ENCODE results near the gene XYLT2. TPM values are rescaled to one million over a fixed set of nuclear protein-coding genes. Genes with fewer than 3 reads are reported as not detected.

XYLT2 gene
- total RNA-seq, 1 donor from 2014 or later: 41.0 TPM

DNA sequence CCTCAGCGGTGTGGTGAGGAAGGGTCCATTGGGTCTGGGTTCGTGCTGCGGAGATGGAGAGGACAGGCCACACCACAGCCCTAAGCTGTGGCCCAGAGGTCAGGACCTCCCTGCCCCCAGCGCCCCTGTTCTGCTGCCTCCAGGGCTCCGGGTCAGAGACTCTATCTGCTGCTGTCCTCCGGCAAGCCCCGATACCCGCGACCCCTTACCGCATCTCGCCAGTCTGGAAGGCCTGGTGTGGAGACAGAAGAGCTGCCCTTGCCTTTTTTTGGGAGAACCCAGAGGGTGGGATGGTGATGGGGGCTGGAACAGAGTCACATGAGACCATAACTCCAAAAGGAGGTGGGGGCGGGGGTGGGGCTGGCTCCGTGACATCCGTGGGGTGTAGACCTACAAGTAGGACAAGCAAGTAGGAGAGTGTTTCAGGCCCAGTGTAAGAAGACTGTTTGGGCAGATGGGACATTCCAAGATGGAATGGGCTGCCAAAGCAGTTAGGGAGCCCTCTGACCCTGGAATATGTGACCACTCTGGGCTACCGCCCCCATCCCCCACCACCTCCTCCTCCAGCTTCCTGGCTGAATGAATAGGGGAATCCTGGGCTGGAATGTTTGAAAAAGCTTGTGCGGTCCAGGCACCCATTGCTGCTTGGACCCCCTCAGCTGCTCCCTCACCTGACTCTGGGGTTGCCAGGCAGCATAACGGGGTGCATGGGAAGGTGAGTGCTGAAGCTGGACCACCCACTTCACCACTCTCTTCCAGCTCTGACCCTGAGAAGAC is 1.4 kb downstream of the XYLT2 start:
- peak overlapping the region; percentile 89 for H3K9ac ChIP-seq (ENCODE audit: low read length)
- Mint-ChIP-seq H3K4me1 (ENCODE audit: low read depth, unreplicated experiment) (peaks cover 18% of the 10 kb centered on the region), H3K27ac (ENCODE audit: unreplicated experiment) (peak overlapping the region; percentile 62), H3K9me3 (ENCODE audit: unreplicated experiment) (no peaks in the 10 kb centered on the region), H3K27me3 (ENCODE audit: low read depth, unreplicated experiment) (no peaks in the 10 kb centered on the region), H3K36me3 (ENCODE audit: low read depth, unreplicated experiment) (peaks cover 7% of the 10 kb centered on the region), H3K4me3 (ENCODE audit: unreplicated experiment) (peak overlapping the region; percentile 94)
- H3K9me3 ChIP-seq (ENCODE audit: insufficient read depth, low read depth, low read length): no peaks in the 10 kb centered on the region
- H3K36me3 ChIP-seq (ENCODE audit: insufficient read depth, low read length): no peaks in the 10 kb centered on the region
- peaks cover 43% of the 10 kb centered on the region for H3K79me2 ChIP-seq (ENCODE audit: insufficient read depth, low read length)
- H3K27me3 ChIP-seq (ENCODE audit: insufficient read depth, low read length): peaks cover 2% of the 10 kb centered on the region
- no peak for FAIRE-seq
- TF ChIP-seq CTCF (IDR thresholded peaks at IDR 0.05; ENCODE audit: insufficient read depth, low read depth, low read length) (no peak), EZH2 (IDR thresholded peaks at IDR 0.05; ENCODE audit: insufficient read depth, low read length) (no peak)
- no peak for DNase-seq (ENCODE audit: low read depth)
- H3K4me3 ChIP-seq (ENCODE audit: insufficient read depth, low read depth, low read length): peak overlapping the region; percentile 96
- H3K27ac ChIP-seq (ENCODE audit: low read depth, low read length): peak overlapping the region; percentile 20
- peaks cover 27% of the 10 kb centered on the region for H3K4me1 ChIP-seq (ENCODE audit: insufficient read depth, low read length)
- H4K20me1 ChIP-seq (ENCODE audit: insufficient read depth, low read length): peaks cover 38% of the 10 kb centered on the region
- peak overlapping the region; percentile 89 for H3K4me2 ChIP-seq (ENCODE audit: low read length)
- no peak overlapping the region for H2AFZ ChIP-seq (ENCODE audit: low read depth, low read length)

DNA sequence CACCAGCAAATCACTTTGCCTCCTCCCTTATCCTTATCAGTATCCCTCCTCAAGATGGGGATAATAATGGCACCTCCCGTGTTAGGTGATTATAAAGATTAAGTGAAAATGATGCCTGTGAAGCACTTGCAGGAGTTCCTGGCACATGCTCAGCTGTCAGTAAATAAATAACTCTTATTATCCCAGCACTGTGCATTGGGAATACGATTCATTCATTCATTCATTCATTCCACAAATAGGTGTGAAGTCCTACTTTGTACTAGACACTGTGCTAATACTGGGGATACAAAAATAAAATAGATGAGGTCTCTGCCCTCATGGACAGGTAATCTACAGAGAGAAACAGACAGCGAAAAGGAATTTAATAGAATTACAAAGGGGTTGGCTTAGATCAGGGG is 2.0 kb downstream of the XYLT2 start:
- no peaks in the 10 kb centered on the region for H3K9me3 Mint-ChIP-seq (ENCODE audit: unreplicated experiment)
- H3K27me3 Mint-ChIP-seq (ENCODE audit: low read depth, unreplicated experiment): no peaks in the 10 kb centered on the region
- peaks cover 18% of the 10 kb centered on the region for H3K4me1 Mint-ChIP-seq (ENCODE audit: low read depth, unreplicated experiment)
- Histone ChIP-seq H3K4me1 (ENCODE audit: insufficient read depth, low read length) (peaks cover 27% of the 10 kb centered on the region), H3K4me3 (ENCODE audit: insufficient read depth, low read depth, low read length) (no peak overlapping the region), H3K27me3 (ENCODE audit: insufficient read depth, low read length) (peaks cover 2% of the 10 kb centered on the region), H4K20me1 (ENCODE audit: insufficient read depth, low read length) (peaks cover 44% of the 10 kb centered on the region), H3K9ac (ENCODE audit: low read length) (peak overlapping the region; percentile 89), H3K79me2 (ENCODE audit: insufficient read depth, low read length) (peaks cover 43% of the 10 kb centered on the region), H3K4me2 (ENCODE audit: low read length) (peak overlapping the region; percentile 89), H3K9me3 (ENCODE audit: insufficient read depth, low read depth, low read length) (no peaks in the 10 kb centered on the region), H2AFZ (ENCODE audit: low read depth, low read length) (no peak overlapping the region), H3K36me3 (ENCODE audit: insufficient read depth, low read length) (no peaks in the 10 kb centered on the region), H3K27ac (ENCODE audit: low read depth, low read length) (no peak overlapping the region)
- no peak for DNase-seq (ENCODE audit: low read depth)
- H3K27ac Mint-ChIP-seq (ENCODE audit: unreplicated experiment): peak overlapping the region; percentile 43
- H3K36me3 Mint-ChIP-seq (ENCODE audit: low read depth, unreplicated experiment): peaks cover 9% of the 10 kb centered on the region
- TF ChIP-seq EZH2 (IDR thresholded peaks at IDR 0.05; ENCODE audit: insufficient read depth, low read length): no peak
- TF ChIP-seq CTCF (IDR thresholded peaks at IDR 0.05; ENCODE audit: insufficient read depth, low read depth, low read length): no peak
- FAIRE-seq: no peak
- peak overlapping the region; percentile 94 for H3K4me3 Mint-ChIP-seq (ENCODE audit: unreplicated experiment)

All from astrocyte (in vitro differentiated cells and primary cell).